Measurements from ENCODE around the gene ANO2.

The ANO2 gene

DNA sequence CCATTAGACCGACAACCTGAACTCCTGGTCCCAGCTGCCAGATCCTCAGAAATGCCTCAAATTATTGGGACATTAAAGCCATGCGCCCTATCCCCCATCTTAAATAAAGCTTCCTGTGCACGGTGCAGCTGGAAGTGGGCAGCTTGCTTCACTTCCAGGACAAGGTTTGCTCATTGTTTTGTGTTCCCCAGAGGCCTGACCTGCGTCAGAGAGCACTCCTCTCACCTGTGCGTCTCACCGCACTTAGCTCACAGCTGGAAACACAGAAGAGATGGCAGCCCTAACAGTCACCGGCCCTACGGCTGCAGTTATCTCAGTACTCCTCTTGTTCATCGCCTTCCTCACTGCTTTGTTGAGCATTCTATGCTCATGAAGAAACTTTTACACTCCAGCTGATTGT lies 135.5 kb downstream of the ANO2 start:
- no peak overlapping the region for H3K27ac ChIP-seq (ENCODE audit: low read depth, low read length)
- H3K4me3 ChIP-seq (ENCODE audit: low read depth, low read length), result no peak overlapping the region
- H2AFZ ChIP-seq (ENCODE audit: low read length, unreplicated experiment), result no peak overlapping the region
- no peaks in the 10 kb centered on the region for H3K79me2 ChIP-seq (ENCODE audit: control insufficient read depth, insufficient read depth, low read length, unreplicated experiment)
- H3K36me3 ChIP-seq (ENCODE audit: insufficient read depth, low read length), result no peaks in the 10 kb centered on the region
- no peaks in the 10 kb centered on the region for H3K27me3 ChIP-seq (ENCODE audit: insufficient read depth, low read length)
- no peaks in the 10 kb centered on the region for H3K4me1 ChIP-seq (ENCODE audit: control insufficient read depth, insufficient read depth, low read length, unreplicated experiment)

DNA sequence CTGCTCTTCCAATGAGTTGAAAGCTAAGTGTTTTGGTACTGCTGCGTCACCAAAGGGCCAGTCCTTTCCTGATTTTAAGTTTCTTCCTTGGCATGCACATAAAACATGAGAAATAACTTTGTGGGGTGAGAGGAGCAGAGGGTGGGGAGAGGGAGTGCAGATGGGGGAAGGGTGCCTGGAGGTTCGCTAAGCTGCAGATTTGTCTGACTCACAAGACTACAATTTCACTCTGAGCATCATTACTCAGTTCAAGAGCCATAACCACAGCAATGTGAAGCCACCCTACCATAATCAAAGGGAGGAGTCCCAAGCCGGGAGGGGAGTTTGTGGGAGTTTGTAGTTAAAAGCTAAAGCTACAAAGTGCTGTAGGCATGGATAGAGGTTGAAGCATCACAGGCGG lies 136.1 kb downstream of the ANO2 start:
- Histone ChIP-seq H3K4me1 (ENCODE audit: control insufficient read depth, insufficient read depth, low read length, unreplicated experiment) (no peaks in the 10 kb centered on the region), H3K4me3 (ENCODE audit: low read depth, low read length) (no peak overlapping the region), H3K27ac (ENCODE audit: low read depth, low read length) (no peak overlapping the region), H3K79me2 (ENCODE audit: control insufficient read depth, insufficient read depth, low read length, unreplicated experiment) (no peaks in the 10 kb centered on the region), H2AFZ (ENCODE audit: low read length, unreplicated experiment) (no peak overlapping the region), H3K36me3 (ENCODE audit: insufficient read depth, low read length) (no peaks in the 10 kb centered on the region), H3K27me3 (ENCODE audit: insufficient read depth, low read length) (no peaks in the 10 kb centered on the region)

DNA sequence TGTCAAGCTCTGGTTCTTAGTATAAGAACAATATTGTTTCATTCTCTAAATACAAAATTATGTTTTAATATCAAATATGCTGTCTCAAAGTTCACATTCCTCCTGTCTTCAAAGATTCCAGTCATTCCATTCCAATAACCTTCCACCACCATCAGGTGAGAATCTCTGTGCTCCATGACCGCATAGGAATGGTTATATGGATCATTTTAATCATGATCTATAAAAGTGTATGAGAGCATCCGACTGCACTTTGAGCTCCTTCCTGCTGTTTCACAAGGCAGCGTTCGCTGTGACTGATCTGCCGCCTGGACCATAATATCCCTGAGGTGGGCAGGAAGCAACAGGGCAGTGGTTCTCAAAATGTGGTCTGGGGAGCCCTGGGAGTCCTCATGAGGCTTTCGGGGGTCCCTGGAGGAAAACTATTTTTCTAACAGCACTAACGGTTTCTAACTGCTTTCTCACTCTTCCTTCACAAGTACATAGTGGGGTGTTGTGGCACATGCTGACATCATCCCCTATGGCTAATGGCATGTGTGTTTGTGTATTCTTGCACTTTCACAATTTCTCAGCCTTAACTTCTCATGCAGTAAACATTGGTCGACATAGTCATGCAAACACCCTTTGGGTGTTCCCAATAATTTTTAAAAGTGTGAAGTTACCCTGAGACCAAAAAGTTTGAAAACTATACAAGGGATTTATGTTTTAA lies 137.4 kb downstream of the ANO2 start:
- Histone ChIP-seq H3K27ac (ENCODE audit: low read depth, low read length) (no peak overlapping the region), H2AFZ (ENCODE audit: low read length, unreplicated experiment) (no peak overlapping the region), H3K4me3 (ENCODE audit: low read depth, low read length) (no peak overlapping the region), H3K36me3 (ENCODE audit: insufficient read depth, low read length) (no peaks in the 10 kb centered on the region), H3K79me2 (ENCODE audit: control insufficient read depth, insufficient read depth, low read length, unreplicated experiment) (no peaks in the 10 kb centered on the region), H3K4me1 (ENCODE audit: control insufficient read depth, insufficient read depth, low read length, unreplicated experiment) (no peaks in the 10 kb centered on the region), H3K27me3 (ENCODE audit: insufficient read depth, low read length) (no peaks in the 10 kb centered on the region)

- no peaks in the 10 kb centered on the region for H3K27me3 ChIP-seq (ENCODE audit: insufficient read depth, low read length)
- H2AFZ ChIP-seq (ENCODE audit: low read length, unreplicated experiment), result no peak overlapping the region
- H3K4me3 ChIP-seq (ENCODE audit: low read depth, low read length), result no peak overlapping the region
- no peaks in the 10 kb centered on the region for H3K36me3 ChIP-seq (ENCODE audit: insufficient read depth, low read length)
- H3K79me2 ChIP-seq (ENCODE audit: control insufficient read depth, insufficient read depth, low read length, unreplicated experiment), result no peaks in the 10 kb centered on the region
- no peaks in the 10 kb centered on the region for H3K4me1 ChIP-seq (ENCODE audit: control insufficient read depth, insufficient read depth, low read length, unreplicated experiment)
- H3K27ac ChIP-seq (ENCODE audit: low read depth, low read length), result no peak overlapping the region
Measured at GRCh38 chr12:5807090-5807414, 138.0 kb downstream of the ANO2 start.

DNA sequence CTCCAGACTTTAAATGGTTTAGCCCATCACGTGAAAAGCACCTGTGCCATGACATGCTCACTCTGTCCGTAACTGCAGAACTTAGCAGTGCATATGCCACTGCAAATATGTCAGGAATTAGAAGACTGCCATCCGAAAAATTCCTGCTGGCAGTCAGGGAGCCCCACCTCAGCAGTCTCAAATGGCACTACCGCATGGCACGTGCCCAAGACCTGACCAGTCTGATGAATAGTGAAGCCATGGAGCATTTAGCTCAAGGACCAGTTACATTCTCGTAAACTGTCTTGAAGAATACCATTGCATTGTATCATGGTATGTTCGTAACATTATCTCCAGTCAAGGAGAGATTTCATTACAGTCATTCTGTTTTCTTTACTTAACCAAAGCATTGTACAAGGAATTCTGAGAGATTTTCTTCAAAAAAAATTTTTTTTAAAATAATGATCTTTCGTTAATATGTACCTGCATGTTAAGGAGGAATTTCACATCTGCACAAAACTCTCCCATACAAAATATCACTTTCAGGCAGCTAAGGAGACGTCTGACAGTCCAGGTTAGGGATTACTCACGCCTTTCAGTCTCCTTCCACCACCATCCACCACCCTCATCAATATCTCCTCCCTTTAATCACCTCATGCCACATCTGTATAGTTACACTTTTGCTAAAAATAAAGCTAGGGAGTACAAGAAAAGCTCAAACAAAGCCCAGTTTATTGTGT lies 138.5 kb downstream of the ANO2 start:
- Histone ChIP-seq H3K27ac (ENCODE audit: low read depth, low read length) (no peak overlapping the region), H2AFZ (ENCODE audit: low read length, unreplicated experiment) (no peak overlapping the region), H3K27me3 (ENCODE audit: insufficient read depth, low read length) (no peaks in the 10 kb centered on the region), H3K4me3 (ENCODE audit: low read depth, low read length) (no peak overlapping the region), H3K36me3 (ENCODE audit: insufficient read depth, low read length) (no peaks in the 10 kb centered on the region), H3K4me1 (ENCODE audit: control insufficient read depth, insufficient read depth, low read length, unreplicated experiment) (no peaks in the 10 kb centered on the region), H3K79me2 (ENCODE audit: control insufficient read depth, insufficient read depth, low read length, unreplicated experiment) (no peaks in the 10 kb centered on the region)

- H3K36me3 ChIP-seq (ENCODE audit: insufficient read depth, low read length), result no peaks in the 10 kb centered on the region
- no peak overlapping the region for H3K27ac ChIP-seq (ENCODE audit: low read depth, low read length)
- H3K4me3 ChIP-seq (ENCODE audit: low read depth, low read length), result no peak overlapping the region
- no peaks in the 10 kb centered on the region for H3K4me1 ChIP-seq (ENCODE audit: control insufficient read depth, insufficient read depth, low read length, unreplicated experiment)
- H3K27me3 ChIP-seq (ENCODE audit: insufficient read depth, low read length), result no peaks in the 10 kb centered on the region
- H3K79me2 ChIP-seq (ENCODE audit: control insufficient read depth, insufficient read depth, low read length, unreplicated experiment), result no peaks in the 10 kb centered on the region
- no peak overlapping the region for H2AFZ ChIP-seq (ENCODE audit: low read length, unreplicated experiment)
Measured at GRCh38 chr12:5803532-5803931, 141.5 kb downstream of the ANO2 start.

DNA sequence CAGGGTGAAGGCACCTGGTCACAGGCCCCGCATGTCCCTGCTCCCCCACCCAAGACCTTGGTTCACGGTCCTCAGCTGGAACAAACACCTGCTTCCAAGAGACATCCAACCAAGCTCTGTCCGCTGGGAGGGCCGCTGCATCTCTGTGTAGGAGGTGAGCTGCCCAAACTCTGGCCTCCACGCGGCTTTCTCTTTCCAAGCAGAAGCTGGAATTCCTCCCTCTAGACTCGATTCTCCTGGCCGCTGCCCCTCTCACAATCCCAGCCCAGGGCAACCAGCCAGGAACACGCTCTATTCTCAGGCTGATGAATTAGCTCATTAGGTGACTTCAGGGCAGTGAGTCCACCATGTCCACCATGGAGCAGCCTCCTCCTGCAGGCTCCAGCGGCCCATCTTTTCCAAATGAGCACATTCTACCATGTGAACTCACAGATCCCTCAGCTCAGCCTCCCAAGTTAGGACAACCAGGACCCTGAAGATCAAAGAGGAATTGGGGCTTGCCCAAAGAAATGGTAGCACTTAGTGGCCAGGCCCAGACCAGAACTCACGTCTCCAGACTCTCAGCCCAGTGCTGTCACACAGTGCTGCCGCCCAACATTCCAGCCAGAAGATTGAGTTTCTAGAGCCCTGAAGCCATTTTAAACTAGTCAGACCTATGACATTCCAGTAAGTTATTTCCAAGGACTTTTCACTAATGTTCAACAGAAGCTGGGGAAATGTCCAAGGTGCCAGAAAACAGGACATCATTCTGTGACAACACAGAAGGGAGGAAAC lies 146.6 kb downstream of the ANO2 start:
- Histone ChIP-seq H3K79me2 (ENCODE audit: control insufficient read depth, insufficient read depth, low read length, unreplicated experiment) (no peaks in the 10 kb centered on the region), H3K27ac (ENCODE audit: low read depth, low read length) (no peak overlapping the region), H3K4me1 (ENCODE audit: control insufficient read depth, insufficient read depth, low read length, unreplicated experiment) (no peaks in the 10 kb centered on the region), H2AFZ (ENCODE audit: low read length, unreplicated experiment) (no peak overlapping the region), H3K36me3 (ENCODE audit: insufficient read depth, low read length) (no peaks in the 10 kb centered on the region), H3K27me3 (ENCODE audit: insufficient read depth, low read length) (no peaks in the 10 kb centered on the region), H3K4me3 (ENCODE audit: low read depth, low read length) (no peak overlapping the region)

DNA sequence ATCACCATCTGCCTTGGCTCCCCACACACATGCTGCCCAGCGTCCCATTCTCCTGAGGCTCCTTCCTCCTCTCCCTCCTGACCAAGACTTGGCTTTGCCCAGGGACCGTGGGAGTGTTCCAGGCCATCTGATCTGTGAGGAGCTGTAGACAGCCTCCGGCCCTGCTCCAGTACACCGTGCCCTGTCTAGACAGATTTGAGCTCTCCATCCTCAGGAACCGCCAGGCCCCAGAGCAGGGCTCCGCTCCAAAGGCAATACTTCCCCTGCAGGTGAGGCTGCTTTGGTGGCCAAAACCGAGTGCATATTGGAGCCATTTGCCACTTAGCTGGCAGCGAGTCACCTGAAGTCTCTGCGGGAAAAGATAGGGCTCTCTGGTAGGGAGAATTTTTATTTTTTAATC lies 147.4 kb downstream of the ANO2 start:
- no peaks in the 10 kb centered on the region for H3K4me1 ChIP-seq (ENCODE audit: control insufficient read depth, insufficient read depth, low read length, unreplicated experiment)
- no peaks in the 10 kb centered on the region for H3K36me3 ChIP-seq (ENCODE audit: insufficient read depth, low read length)
- no peak overlapping the region for H3K27ac ChIP-seq (ENCODE audit: low read depth, low read length)
- no peaks in the 10 kb centered on the region for H3K79me2 ChIP-seq (ENCODE audit: control insufficient read depth, insufficient read depth, low read length, unreplicated experiment)
- no peaks in the 10 kb centered on the region for H3K27me3 ChIP-seq (ENCODE audit: insufficient read depth, low read length)
- no peak overlapping the region for H2AFZ ChIP-seq (ENCODE audit: low read length, unreplicated experiment)
- H3K4me3 ChIP-seq (ENCODE audit: low read depth, low read length), result no peak overlapping the region

- Histone ChIP-seq H2AFZ (ENCODE audit: low read length, unreplicated experiment) (no peak overlapping the region), H3K4me3 (ENCODE audit: low read depth, low read length) (no peak overlapping the region), H3K36me3 (ENCODE audit: insufficient read depth, low read length) (no peaks in the 10 kb centered on the region), H3K79me2 (ENCODE audit: control insufficient read depth, insufficient read depth, low read length, unreplicated experiment) (no peaks in the 10 kb centered on the region), H3K4me1 (ENCODE audit: control insufficient read depth, insufficient read depth, low read length, unreplicated experiment) (no peaks in the 10 kb centered on the region), H3K27me3 (ENCODE audit: insufficient read depth, low read length) (no peaks in the 10 kb centered on the region), H3K27ac (ENCODE audit: low read depth, low read length) (no peak overlapping the region)
Measured at GRCh38 chr12:5796959-5797225, 148.2 kb downstream of the ANO2 start.

GRCh38 chr12:5796171-5796958 lies 148.7 kb downstream of the ANO2 start:
- Histone ChIP-seq H3K27ac (ENCODE audit: low read depth, low read length) (no peak overlapping the region), H3K79me2 (ENCODE audit: control insufficient read depth, insufficient read depth, low read length, unreplicated experiment) (no peaks in the 10 kb centered on the region), H3K4me3 (ENCODE audit: low read depth, low read length) (no peak overlapping the region), H2AFZ (ENCODE audit: low read length, unreplicated experiment) (no peak overlapping the region), H3K4me1 (ENCODE audit: control insufficient read depth, insufficient read depth, low read length, unreplicated experiment) (no peaks in the 10 kb centered on the region), H3K36me3 (ENCODE audit: insufficient read depth, low read length) (no peaks in the 10 kb centered on the region), H3K27me3 (ENCODE audit: insufficient read depth, low read length) (no peaks in the 10 kb centered on the region)
